K562 (cell line): Measurements from ENCODE around the gene CELA3B. TPM values are rescaled to one million over a fixed set of nuclear protein-coding genes. Genes with fewer than 3 reads are reported as not detected.
A peak's percentile ranks its signal among the peaks of the same experiment; 100 is the strongest.

Source experiments
- ATAC-seq: fragments of 200-7000 bp; cut with Tn5 transposase; 3 replicates; pipeline ENCODE4 v1.9.1; 2020; ENCODE audit warnings: moderate library complexity
- BruUV-seq: library from RNA; stranded (reverse); fragments of 400-500 nt; replicated peaks from 2 replicates; lab custom pipeline; 2021; lab: Mats Ljungman, UMichigan
- CTCF ChIA-PET: fragments of 300-600 bp; formaldehyde crosslinking; extraction: SDS; loops from one replicate; lab custom pipeline; 2021; ENCODE audit warnings: low intra/inter-chr PET ratio; lab: Yijun Ruan, JAX
- POLR2A ChIA-PET: fragments of 300-600, 350-650 bp; sonication (Branson Sonifier 250); formaldehyde crosslinking; extraction: SDS; loops from one replicate; lab custom pipeline; 2021; ENCODE audit warnings: antibody characterized with exemption, inconsistent platforms; lab: Yijun Ruan, JAX
- DNase-seq, 4 experiments: peaks; one replicate each; pipeline versions ENCODE4 v3.0.0 to v3.0.0-alpha.2; 2011 to 2018; ENCODE audit warnings: low spot score in 3 of 4, mixed read lengths in 3 of 4; ENCODE audit errors: extremely low read depth in 1 of 4
- FAIRE-seq: peaks from 2 replicates; lab custom pipeline; 2011; peaks lifted over from hg19 to GRCh38; lab: Jason Lieb, UNC
- H2AFZ ChIP-seq: 2 replicates; pipeline ENCODE4 v1.6.0; 2011; ENCODE audit warnings: low read depth, low read length, control low read depth, inconsistent platforms
- H3K27ac ChIP-seq: fragments of 200-600 bp; 3 replicates; pipeline ENCODE4 v1.8.0; 2011; ENCODE audit warnings: low read depth, mild to moderate bottlenecking, control low read depth, inconsistent platforms, low read length, moderate library complexity, mixed read lengths; ENCODE audit errors: extremely low read depth
- H3K27me3 ChIP-seq, 2 experiments: fragments of 300-600 bp in 1 of 2; 2 replicates in 1 of 2; 3 replicates in 1 of 2; pipeline versions ENCODE4 v1.6.0 to v1.8.0; 2011; ENCODE audit warnings: inconsistent platforms in 2 of 2, low read length in 2 of 2, mild to moderate bottlenecking in 1 of 2, mixed read lengths in 1 of 2, moderate library complexity in 1 of 2; ENCODE audit not compliant: control insufficient read depth in 2 of 2, insufficient read depth in 2 of 2
- H3K36me3 ChIP-seq: fragments of 300-600 bp; 3 replicates; pipeline ENCODE4 v1.8.0; 2011; ENCODE audit warnings: mild to moderate bottlenecking, low read length, inconsistent platforms; ENCODE audit not compliant: control insufficient read depth, insufficient read depth
- H3K4me1 ChIP-seq, 2 experiments: fragments of 200-600 bp in 1 of 2; replicated peaks in 1 of 2; 2 replicates in 1 of 2; 3 replicates in 1 of 2; pipeline versions ENCODE4 v1.5.1 to v1.8.0; 2011; ENCODE audit warnings: inconsistent platforms in 2 of 2, low read length in 2 of 2, mild to moderate bottlenecking in 1 of 2, mixed read lengths in 1 of 2, moderate library complexity in 1 of 2; ENCODE audit not compliant: control insufficient read depth in 2 of 2, insufficient read depth in 2 of 2
- H3K4me2 ChIP-seq: 2 replicates; pipeline ENCODE4 v1.6.1; 2011; ENCODE audit warnings: low read length, control low read depth, inconsistent platforms, mixed read lengths; ENCODE audit not compliant: insufficient read depth
- H3K4me3 ChIP-seq: fragments of 200-600 bp; sonication (generic), shearing (Covaris generic); 2 replicates; pipeline ENCODE4 v1.5.1; 2016; ENCODE audit warnings: control low read depth, inconsistent platforms
- H3K79me2 ChIP-seq: fragments of 200-600 bp; 3 replicates; pipeline ENCODE4 v1.8.0; 2011; ENCODE audit warnings: low read length, inconsistent platforms; ENCODE audit not compliant: control insufficient read depth, insufficient read depth
- H3K9ac ChIP-seq, 2 experiments: 2 replicates each; pipeline versions ENCODE4 v1.6.0 to v1.6.1; 2011; ENCODE audit warnings: low read depth in 2 of 2, low read length in 2 of 2, control low read depth in 1 of 2, inconsistent platforms in 1 of 2, mild to moderate bottlenecking in 1 of 2, mixed read lengths in 1 of 2; ENCODE audit not compliant: insufficient read depth in 1 of 2
- H3K9me1 ChIP-seq: one replicate; pipeline ENCODE4 v1.6.0; 2011; ENCODE audit warnings: inconsistent platforms, mild to moderate bottlenecking, low read length, moderate library complexity; ENCODE audit not compliant: control insufficient read depth, insufficient read depth
- H3K9me3 ChIP-seq: replicated peaks from 2 replicates; pipeline ENCODE4 v1.5.1; 2011; ENCODE audit warnings: low read depth, low read length, inconsistent platforms; ENCODE audit not compliant: control insufficient read depth, insufficient read depth
- H4K20me1 ChIP-seq: replicated peaks from 2 replicates; pipeline ENCODE4 v1.6.1; 2011; ENCODE audit warnings: low read length, inconsistent platforms, mixed read lengths; ENCODE audit not compliant: control insufficient read depth, insufficient read depth
- BRCA1 ChIP-seq, 2 experiments: fragments of 450-650 bp in 1 of 2; sonication (generic) in 1 of 2; formaldehyde crosslinking in 1 of 2; IDR thresholded peaks; 2 replicates each; pipeline versions ENCODE4 v1.5.0 to v1.6.1; 2017 to 2020; ENCODE audit warnings: mild to moderate bottlenecking in 1 of 2, missing genetic modification reagents in 1 of 2
- ETV1 ChIP-seq: fragments of 450-650 bp; conservative IDR thresholded peaks from 2 replicates; pipeline ENCODE4 v1.6.1; 2016; ENCODE audit warnings: missing genetic modification characterization, control low read depth, low read depth, missing compliant biosample characterization
- MAFF ChIP-seq: IDR thresholded peaks from 2 replicates; pipeline ENCODE4 v1.6.1; 2012; ENCODE audit warnings: low read length, improper control_type of control experiment
- NFXL1 ChIP-seq: fragments of 450-650 bp; formaldehyde crosslinking; IDR thresholded peaks from 2 replicates; pipeline ENCODE4 v1.4.0; 2021; ENCODE audit warnings: mild to moderate bottlenecking
- RBM14 ChIP-seq: fragments of 200-400 bp; formaldehyde crosslinking; IDR thresholded peaks from 2 replicates; pipeline ENCODE4 v1.6.1; 2018; ENCODE audit warnings: low read depth, mild to moderate bottlenecking, low read length, moderate library complexity, borderline replicate concordance; ENCODE audit not compliant: insufficient read depth
- SNAPC5 ChIP-seq: fragments of 250-450 bp; sonication (Bioruptor Pico); IDR thresholded peaks from 2 replicates; pipeline ENCODE4 v1.8.0; 2021; ENCODE audit warnings: moderate library complexity, mild to moderate bottlenecking, inconsistent platforms
- U2AF1 ChIP-seq: fragments of 200-400 bp; formaldehyde crosslinking; optimal IDR thresholded peaks from 2 replicates; pipeline ENCODE3; 2017; ENCODE audit warnings: mild to moderate bottlenecking, low read depth, low read length, moderate library complexity
- UBTF ChIP-seq, 2 experiments: IDR thresholded peaks; 2 replicates each; pipeline ENCODE4 v1.6.1; 2012; ENCODE audit warnings: improper control_type of control experiment in 2 of 2, low read depth in 2 of 2, low read length in 2 of 2, borderline replicate concordance in 1 of 2
- XRCC4 ChIP-seq: IDR thresholded peaks from one replicate; pipeline ENCODE4 v1.6.1; 2011; ENCODE audit not compliant: insufficient read depth, insufficient read length; ENCODE audit errors: extremely low read depth
- ZNF583 ChIP-seq: fragments of 250-450 bp; sonication (Bioruptor Pico); IDR thresholded peaks from 2 replicates; pipeline ENCODE4 v1.4.0; 2020
- WGBS: fragments of 100-300 bp; shearing (Covaris generic); methylation state at CpG from one replicate; pipeline ENCODE4 v1.1.6; 2016; ENCODE audit warnings: low coverage, mixed read lengths; ENCODE audit not compliant: insufficient coverage; ENCODE audit errors: missing lambda C conversion rate; 5-methylcytosine and 5-hydroxymethylcytosine counted together
- in situ Hi-C: fragments of 300-500 bp; cut with MboI; formaldehyde crosslinking; loops from 4 replicates; pipeline ENCODE4 v1.15.0; 2018; ENCODE audit warnings: inconsistent platforms, mixed read lengths
- intact Hi-C: fragments of 100-400 bp; cut with micrococcal nuclease; formaldehyde crosslinking; loops from 2 replicates; pipeline ENCODE4 v1.14.2; 2022
- polyA plus RNA-seq, 8 experiments: library from polyadenylated mRNA; depleted of rRNA in 4 of 8; stranded (reverse) in 5 of 8; unstranded in 3 of 8; fragments of >200 nt; fragmentation: Nextera tagmentation in 2 of 8; fragmentation: Illumina TruSeq in 1 of 8; extraction: Ambion mirVana in 2 of 8; extraction: Trizol in 1 of 8; gene quantifications; 2 replicates each; pipeline versions ENCODE4 v1.2.1 to v1.2.3, GENCODE V29; 2011 to 2014; ENCODE audit warnings: inconsistent platforms in 1 of 8, missing spikeins in 1 of 8
- total RNA-seq, 7 experiments: library from RNA; depleted of rRNA in 6 of 7; stranded (reverse); fragments of >200 nt in 6 of 7; fragmentation: Illumina TruSeq in 2 of 7; extraction: Trizol in 2 of 7; gene quantifications; 2 replicates each; pipeline versions ENCODE4 v1.2.1 to v1.2.3, GENCODE V29; 2011 to 2021; ENCODE audit warnings: low replicate concordance in 1 of 7
- TF ChIP-seq, protein P1 (sequence below): fragments of 250-450 bp; sonication (Bioruptor Pico); IDR thresholded peaks from 2 replicates; pipeline ENCODE4 v1.8.0; 2022; ENCODE audit warnings: inconsistent platforms, mild to moderate bottlenecking, moderate library complexity, borderline replicate concordance

The CELA3B gene
- total and polyA plus RNA-seq, 9 of the 15 experiments (the other 6 are each of a cell fraction or from before 2014, with no cell fraction given) = 3.1 TPM; not detected in 8

GRCh38 chr1:22024485-22025367 lies 47.9 kb downstream of the CELA3B start (continued):
- TF ChIP-seq U2AF1 (no peak), MAFF (no peak), XRCC4 (no peak)

- no peaks in the 10 kb centered on the region for H3K27me3 ChIP-seq
- FAIRE-seq (peak; percentile 88), ATAC-seq (peak; percentile 88), DNase-seq (peak; percentile 92 to 99 (median 94))
- under 1% methylated on average over 42 of the region's 42 CpGs for whole genome bisulfite sequencing
- peak overlapping the region; percentile 96 for H2AFZ ChIP-seq
- H3K4me1 ChIP-seq = peaks cover 24 to 28% of the 10 kb centered on the region in 2 experiments
- no peaks in the 10 kb centered on the region for H3K9me1 ChIP-seq
- BruUV-seq = TSS peak; percentile 84
- no peaks in the 10 kb centered on the region for H4K20me1 ChIP-seq
- H3K36me3 ChIP-seq = no peaks in the 10 kb centered on the region
- peak overlapping the region; percentile 99 for H3K27ac ChIP-seq
- peak overlapping the region; percentile 99 for H3K9ac ChIP-seq
- H3K9me3 ChIP-seq = no peaks in the 10 kb centered on the region
- ChIA-PET POLR2A (interaction anchor here (0.5 to 7.0 kb wide), 18 partner anchors 10 to 665 kb away, joined by 3 to 63 read pairs (median 3); partner anchors contain the start of gene CDC42), CTCF (no interaction called here)
- intact Hi-C loops (loop anchor here (1.0 to 10.0 kb wide), 5 partner anchors 27 to 243 kb away; partner anchors contain the start of genes CDC42 and USP48), in situ Hi-C loops (no loop called here)
- peaks cover 12% of the 10 kb centered on the region; the same call in 2 of the 3 replicates for H3K79me2 ChIP-seq
- H3K4me3 ChIP-seq = peak overlapping the region; percentile 73
- peak overlapping the region; percentile 96 for H3K4me2 ChIP-seq
- no peak for TF ChIP-seq BRCA1 (IDR thresholded peaks at IDR 0.05)
- no peak for TF ChIP-seq BRCA1 (CRISPR knock-in tag; IDR thresholded peaks at IDR 0.05)
- TF ChIP-seq RBM14 = no peak
- TF ChIP-seq ZNF583 (CRISPR knock-in tag) = 0 out of 2 replicates have a peak, but pooled peaks have one; percentile 36
- peak; percentile 76 for TF ChIP-seq ETV1 (tag)
- TF ChIP-seq, protein P1, sequence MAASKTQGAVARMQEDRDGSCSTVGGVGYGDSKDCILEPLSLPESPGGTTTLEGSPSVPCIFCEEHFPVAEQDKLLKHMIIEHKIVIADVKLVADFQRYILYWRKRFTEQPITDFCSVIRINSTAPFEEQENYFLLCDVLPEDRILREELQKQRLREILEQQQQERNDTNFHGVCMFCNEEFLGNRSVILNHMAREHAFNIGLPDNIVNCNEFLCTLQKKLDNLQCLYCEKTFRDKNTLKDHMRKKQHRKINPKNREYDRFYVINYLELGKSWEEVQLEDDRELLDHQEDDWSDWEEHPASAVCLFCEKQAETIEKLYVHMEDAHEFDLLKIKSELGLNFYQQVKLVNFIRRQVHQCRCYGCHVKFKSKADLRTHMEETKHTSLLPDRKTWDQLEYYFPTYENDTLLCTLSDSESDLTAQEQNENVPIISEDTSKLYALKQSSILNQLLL (CRISPR knock-in tag) = no peak
- TF ChIP-seq UBTF (IDR thresholded peaks at IDR 0.05; ENCODE audit: borderline replicate concordance in 1 of 2, low read depth in 2 of 2, low read length in 2 of 2) = peak; percentile 61 to 67; a peak in 2 of 4 replicates
- no peak for TF ChIP-seq SNAPC5 (CRISPR knock-in tag)
- no peak for TF ChIP-seq NFXL1 (CRISPR knock-in tag)
Measured at GRCh38 chr1:22025368-22026155, 48.7 kb downstream of the CELA3B start.
